ENCODE measurements around the gene C12orf56. TPM values are rescaled to one million over a fixed set of nuclear protein-coding genes. Genes with fewer than 3 reads are reported as not detected.
A peak's percentile ranks its signal among the peaks of the same experiment; 100 is the strongest.

The C12orf56 gene
- 3.3 TPM for total RNA-seq

GRCh38 chr12:64390275-64390851 is at the start of gene C12orf56:
Gene C12orf56 (minus strand): TSS chr12:64390758. CDS start chr12:64390565, 193 bp downstream.
- ATAC-seq: peak; percentile 19

- no peak for ATAC-seq
Observed at GRCh38 chr12:64440100-64440499, 49.5 kb upstream of the C12orf56 start.

- ATAC-seq: no peak
Observed at GRCh38 chr12:64433915-64434314, 43.4 kb upstream of the C12orf56 start.

- no peak for ATAC-seq
Observed at GRCh38 chr12:64431791-64432190, 41.2 kb upstream of the C12orf56 start.

- ATAC-seq: no peak
Observed at GRCh38 chr12:64430886-64431285, 40.3 kb upstream of the C12orf56 start.

- ATAC-seq: no peak
Observed at GRCh38 chr12:64428956-64429355, 38.4 kb upstream of the C12orf56 start.

GRCh38 chr12:64427988-64428387 is 37.4 kb upstream of the C12orf56 start:
- ATAC-seq: no peak

- no peak for ATAC-seq
Observed at GRCh38 chr12:64419696-64420095, 29.1 kb upstream of the C12orf56 start.

GRCh38 chr12:64418209-64418608 is 27.7 kb upstream of the C12orf56 start:
- no peak for ATAC-seq

GRCh38 chr12:64413884-64414283 is 23.3 kb upstream of the C12orf56 start:
- ATAC-seq: no peak

GRCh38 chr12:64412459-64412858 is 21.9 kb upstream of the C12orf56 start:
- no peak for ATAC-seq

GRCh38 chr12:64411427-64411826 is 20.9 kb upstream of the C12orf56 start:
- ATAC-seq: no peak

GRCh38 chr12:64407342-64408223 is 17.0 kb upstream of the C12orf56 start:
- no peak for ATAC-seq

- peak; percentile 62 for ATAC-seq
Observed at GRCh38 chr12:64404470-64405256, 14.1 kb upstream of the C12orf56 start.

GRCh38 chr12:64403707-64404469 is 13.3 kb upstream of the C12orf56 start, which contains the start of gene XPOT:
Gene XPOT (plus strand): TSS chr12:64404392. CDS start chr12:64410036, 5,644 bp downstream.
- peak; percentile 96 for ATAC-seq

- no peak for ATAC-seq
Observed at GRCh38 chr12:64402181-64402580, 11.6 kb upstream of the C12orf56 start.

- no peak for ATAC-seq
Observed at GRCh38 chr12:64400041-64400440, 9.5 kb upstream of the C12orf56 start.

- ATAC-seq: peak; percentile 72
Observed at GRCh38 chr12:64395739-64396138, 5.2 kb upstream of the C12orf56 start.

- no peak for ATAC-seq
Observed at GRCh38 chr12:64392221-64392620, 1.7 kb upstream of the C12orf56 start.

- peak; percentile 39 for ATAC-seq
Observed at GRCh38 chr12:64389154-64389553, 1.4 kb downstream of the C12orf56 start.

GRCh38 chr12:64387197-64387816 is 3.3 kb downstream of the C12orf56 start:
- no peak for ATAC-seq

- ATAC-seq: peak; percentile 87
Observed at GRCh38 chr12:64385468-64385867, 5.1 kb downstream of the C12orf56 start.

Measured in esophagus mucosa (tissue), 1 donor.